ENCODE data around the gene ZFC3H1.
A peak's percentile ranks its signal among the peaks of the same experiment; 100 is the strongest.

ZFC3H1 gene

DNA sequence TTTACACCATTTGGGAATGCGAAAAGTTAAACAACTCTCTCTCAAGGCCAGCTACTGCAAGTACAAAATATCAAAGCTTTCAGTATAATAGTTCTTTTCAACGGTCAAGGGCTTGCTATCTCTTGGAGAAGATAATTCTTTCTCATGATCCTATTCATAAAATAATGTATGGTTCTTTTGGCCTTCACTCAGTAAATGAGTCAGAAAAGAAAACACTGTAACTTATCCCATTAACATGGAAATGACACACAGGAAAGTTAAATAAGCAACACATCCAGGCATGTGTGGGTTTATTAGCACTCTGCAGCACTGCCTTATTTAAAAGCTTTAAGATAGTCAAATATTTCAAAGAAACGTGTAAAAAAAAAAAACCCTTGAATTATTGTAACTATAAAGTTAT is 36.9 kb downstream of the ZFC3H1 start:
- no peak for TF ChIP-seq GATA3 (IDR thresholded peaks at IDR 0.05; ENCODE audit: low read depth, low read length)
- TF ChIP-seq GATA2 (IDR thresholded peaks at IDR 0.05; ENCODE audit: low read depth, low read length), result no peak

GRCh38 chr12:71626098-71626497 is 37.5 kb downstream of the ZFC3H1 start:
- TF ChIP-seq GATA2 (IDR thresholded peaks at IDR 0.05; ENCODE audit: low read depth, low read length) (no peak), GATA3 (IDR thresholded peaks at IDR 0.05; ENCODE audit: low read depth, low read length) (no peak)

DNA sequence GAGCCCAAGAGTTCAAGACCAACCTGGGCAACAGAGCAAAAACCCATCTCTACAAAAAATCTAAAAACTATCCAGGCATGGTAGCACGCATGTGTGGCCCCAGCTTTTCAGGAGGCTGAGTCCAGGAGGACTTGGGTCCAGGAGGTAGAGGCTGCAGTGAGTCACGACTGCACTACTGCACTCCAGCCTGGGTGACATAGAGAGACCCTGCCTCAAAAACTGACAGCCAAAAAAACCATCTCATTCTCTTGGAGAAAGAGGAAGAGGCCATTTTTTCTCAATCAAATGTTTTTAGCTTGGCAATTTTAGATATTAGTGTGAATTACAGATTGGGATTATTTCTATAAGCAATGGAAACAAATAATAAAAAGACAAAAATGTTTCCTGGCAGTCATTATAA is 38.2 kb downstream of the ZFC3H1 start:
- TF ChIP-seq GATA3 (IDR thresholded peaks at IDR 0.05; ENCODE audit: low read depth, low read length), result no peak

- TF ChIP-seq GATA3 (IDR thresholded peaks at IDR 0.05; ENCODE audit: low read depth, low read length) (no peak), GATA2 (IDR thresholded peaks at IDR 0.05; ENCODE audit: low read depth, low read length) (no peak)
These were observed 41.7 kb downstream of the ZFC3H1 start for GRCh38 chr12:71621938-71622337.

DNA sequence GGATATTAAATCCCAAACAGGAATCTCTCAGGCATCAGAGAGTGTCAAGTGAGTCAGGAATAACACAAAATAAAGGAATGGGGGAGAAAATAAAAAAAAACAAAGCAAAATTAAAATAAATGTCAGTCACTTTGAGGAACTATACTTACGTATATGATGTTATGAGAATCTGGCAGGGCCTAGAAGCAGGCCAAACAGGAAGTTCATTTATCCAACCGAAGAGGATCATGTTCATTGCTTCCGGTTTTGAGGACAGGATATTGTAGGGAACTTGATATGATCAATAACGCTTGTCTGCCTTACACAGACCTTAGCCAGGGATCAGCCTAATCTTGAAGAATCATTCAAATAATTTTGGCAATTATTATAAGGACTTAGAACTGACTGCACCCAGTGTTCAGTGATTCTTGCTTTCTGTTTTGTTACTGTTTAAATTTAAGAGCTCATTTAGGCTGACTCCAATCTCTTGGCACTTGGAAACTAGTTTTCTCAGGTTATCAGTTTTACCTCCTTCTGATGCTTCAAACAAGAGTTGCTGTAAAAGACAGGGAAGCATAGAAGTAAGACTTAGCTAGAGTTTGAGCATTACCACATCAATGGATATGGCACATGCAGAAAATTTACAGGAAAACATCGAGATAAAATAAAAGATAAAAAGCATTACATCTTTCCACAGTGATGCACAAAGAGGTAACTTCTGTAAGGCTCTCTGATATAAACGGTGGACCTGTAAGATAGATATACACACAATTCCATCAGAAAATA is 53.4 kb downstream of the ZFC3H1 start:
- TF ChIP-seq GATA3 (IDR thresholded peaks at IDR 0.05; ENCODE audit: low read depth, low read length), result no peak

GRCh38 chr12:71607494-71608330 is 55.9 kb downstream of the ZFC3H1 start:
- no peak for TF ChIP-seq GATA3 (IDR thresholded peaks at IDR 0.05; ENCODE audit: low read depth, low read length)
- TF ChIP-seq GATA2 (IDR thresholded peaks at IDR 0.05; ENCODE audit: low read depth, low read length), result no peak

DNA sequence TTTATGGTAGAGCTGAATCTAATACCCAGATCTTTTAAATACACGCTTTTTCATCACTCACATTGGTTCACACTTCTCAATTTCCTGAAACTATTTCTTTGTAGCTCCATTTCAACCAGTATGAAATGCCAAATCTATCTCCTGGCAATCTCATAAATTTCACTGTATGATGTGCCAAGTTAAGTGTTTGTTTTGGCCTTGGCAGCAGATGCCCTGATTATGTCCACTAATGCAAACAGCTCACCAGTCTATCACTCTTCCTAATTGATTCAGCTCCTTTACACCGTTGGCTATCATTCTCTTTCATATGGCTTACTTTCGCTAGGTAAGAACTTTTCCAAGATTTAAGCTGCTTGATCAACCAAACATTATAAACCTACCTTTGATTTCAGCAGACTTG is 58.6 kb downstream of the ZFC3H1 start:
- TF ChIP-seq GATA2 (IDR thresholded peaks at IDR 0.05; ENCODE audit: low read depth, low read length) (peak; percentile 27; the same call in 1 of the 2 replicates), GATA3 (IDR thresholded peaks at IDR 0.05; ENCODE audit: low read depth, low read length) (no peak)

DNA sequence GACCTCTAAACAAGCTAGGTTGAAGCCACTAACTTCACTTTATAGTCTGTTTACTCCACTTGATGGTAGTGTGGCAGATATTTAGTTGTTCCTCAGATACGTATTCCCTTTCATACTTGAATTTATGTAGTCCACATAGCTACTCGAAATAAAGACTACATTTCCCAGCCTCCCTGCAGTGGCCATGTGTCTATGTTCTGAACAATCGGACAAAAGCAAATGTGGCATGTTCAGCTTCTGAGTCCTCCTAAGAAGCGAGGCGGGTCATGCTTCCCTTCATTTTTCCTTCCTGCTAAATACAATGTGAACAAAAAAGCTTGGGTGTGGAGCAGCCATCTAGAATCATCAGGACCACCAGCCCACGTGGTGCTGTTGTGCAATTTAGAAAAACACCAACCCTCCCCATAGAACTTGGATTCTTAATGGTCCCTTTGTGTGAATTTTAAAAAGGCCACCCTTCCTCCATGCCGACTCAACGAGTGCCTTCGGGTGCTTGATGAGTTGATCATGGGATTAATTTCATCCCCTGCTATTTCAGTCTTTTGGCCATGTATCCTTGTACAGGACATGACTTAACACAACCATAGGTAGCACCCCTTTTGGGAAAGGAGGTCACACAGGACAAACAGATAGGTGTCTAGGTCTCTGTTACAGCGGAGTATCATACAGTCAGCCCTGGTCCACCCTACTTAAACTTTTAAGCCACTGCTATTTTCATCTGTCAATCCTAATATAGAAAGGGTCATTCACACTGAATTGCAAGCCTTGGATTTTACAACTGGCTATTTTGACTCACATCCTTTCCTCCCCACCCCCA is 60.7 kb downstream of the ZFC3H1 start:
- TF ChIP-seq GATA2 (IDR thresholded peaks at IDR 0.05; ENCODE audit: low read depth, low read length) (no peak), GATA3 (IDR thresholded peaks at IDR 0.05; ENCODE audit: low read depth, low read length) (no peak)

GRCh38 chr12:71601546-71601945 is 62.1 kb downstream of the ZFC3H1 start:
- TF ChIP-seq GATA2 (IDR thresholded peaks at IDR 0.05; ENCODE audit: low read depth, low read length) (no peak), GATA3 (IDR thresholded peaks at IDR 0.05; ENCODE audit: low read depth, low read length) (no peak)

DNA sequence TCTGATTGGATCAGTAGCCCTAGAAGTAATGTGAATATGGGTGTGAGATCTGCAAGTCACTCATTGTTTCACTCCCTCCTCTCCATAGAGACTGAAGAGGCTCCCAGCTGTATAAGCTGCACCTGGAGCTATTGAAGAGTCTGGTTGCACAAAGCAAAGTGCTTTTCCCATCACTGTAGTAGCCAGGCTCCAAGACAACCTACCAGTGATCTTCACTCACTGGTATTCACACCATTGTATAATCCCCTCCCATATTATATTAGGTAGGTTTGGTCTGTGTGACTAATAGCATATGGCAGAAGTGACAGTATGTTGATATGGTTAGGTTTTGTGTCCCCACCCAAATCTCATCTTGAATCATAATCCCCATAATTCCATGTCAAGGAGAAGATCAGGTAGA is 64.4 kb downstream of the ZFC3H1 start:
- no peak for TF ChIP-seq GATA2 (IDR thresholded peaks at IDR 0.05; ENCODE audit: low read depth, low read length)
- no peak for TF ChIP-seq GATA3 (IDR thresholded peaks at IDR 0.05; ENCODE audit: low read depth, low read length)

- TF ChIP-seq GATA2 (IDR thresholded peaks at IDR 0.05; ENCODE audit: low read depth, low read length) (no peak), GATA3 (IDR thresholded peaks at IDR 0.05; ENCODE audit: low read depth, low read length) (no peak)
These were observed 69.3 kb downstream of the ZFC3H1 start for GRCh38 chr12:71594214-71594948.

- TF ChIP-seq GATA2 (IDR thresholded peaks at IDR 0.05; ENCODE audit: low read depth, low read length), result no peak
- TF ChIP-seq GATA3 (IDR thresholded peaks at IDR 0.05; ENCODE audit: low read depth, low read length), result no peak
These were observed 70.8 kb downstream of the ZFC3H1 start for GRCh38 chr12:71592841-71593240.

DNA sequence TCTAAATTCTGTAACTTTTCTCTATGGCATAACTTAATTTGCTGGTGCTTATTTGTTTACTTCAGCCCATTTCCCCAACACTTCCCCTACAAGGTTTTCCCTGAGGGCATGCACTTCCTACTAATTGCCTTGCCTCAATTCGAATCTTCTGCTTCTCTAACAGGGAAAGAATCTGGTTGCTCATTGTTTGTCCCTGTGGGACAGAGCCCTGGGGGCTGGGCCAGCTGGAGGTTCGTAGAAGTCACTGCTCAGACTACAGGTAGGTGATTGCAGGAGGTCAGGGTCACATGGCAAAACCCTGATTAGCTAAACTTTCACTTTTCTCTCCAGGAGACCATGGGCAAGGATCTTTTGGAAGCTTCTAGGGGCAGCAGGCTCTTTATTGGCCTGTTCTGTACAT is 72.0 kb downstream of the ZFC3H1 start:
- TF ChIP-seq GATA2 (IDR thresholded peaks at IDR 0.05; ENCODE audit: low read depth, low read length), result no peak
- TF ChIP-seq GATA3 (IDR thresholded peaks at IDR 0.05; ENCODE audit: low read depth, low read length), result no peak

- TF ChIP-seq GATA2 (IDR thresholded peaks at IDR 0.05; ENCODE audit: low read depth, low read length) (no peak), GATA3 (IDR thresholded peaks at IDR 0.05; ENCODE audit: low read depth, low read length) (no peak)
These were observed 74.2 kb downstream of the ZFC3H1 start for GRCh38 chr12:71589478-71589881.
